ENCODE measurements around the gene RAET1E. TPM values are rescaled to one million over a fixed set of nuclear protein-coding genes. Genes with fewer than 3 reads are reported as not detected.

RAET1E gene
- total and polyA plus RNA-seq, 9 of the 15 experiments (the other 6 are each of a cell fraction or from before 2014, with no cell fraction given) = not detected

- peaks cover 13 to 74% of the 10 kb centered on the region in 2 experiments; a peak in 4 of 5 replicates for H3K27me3 ChIP-seq (ENCODE audit: control insufficient read depth in 2 of 2, insufficient read depth in 2 of 2, low read length in 2 of 2)
- ChIA-PET CTCF (ENCODE audit: low intra/inter-chr PET ratio) (no interaction called here), POLR2A (interaction anchor here (1.1 kb wide), 1 partner anchor 100 kb away, joined by 3 read pairs; no protein-coding TSS in a partner anchor)
- DNase-seq (ENCODE audit: extremely low read depth in 1 of 4, low spot score in 3 of 4) (no peak), ATAC-seq (no peak), FAIRE-seq (no peak)
- no peak overlapping the region for H3K27ac ChIP-seq (ENCODE audit: extremely low read depth, low read depth, low read length)
- no TSS peak for BruUV-seq (replicated peaks)
- H3K4me2 ChIP-seq (ENCODE audit: insufficient read depth, low read length) = no peak overlapping the region
- peaks cover 0 to 26% of the 10 kb centered on the region in 2 experiments; a peak in 3 of 5 replicates for H3K4me1 ChIP-seq (replicated peaks in 1 of 2; ENCODE audit: control insufficient read depth in 2 of 2, insufficient read depth in 2 of 2, low read length in 2 of 2)
- no peak for TF ChIP-seq SMARCA5 (IDR thresholded peaks at IDR 0.05)
- no peak for TF ChIP-seq ELF4 (CRISPR knock-in tag; IDR thresholded peaks at IDR 0.05)
- no peak for TF ChIP-seq RBBP5 (IDR thresholded peaks at IDR 0.05; ENCODE audit: borderline replicate concordance, insufficient read depth, low read length, poor library complexity, severe bottlenecking)
- TF ChIP-seq NCOR1 (IDR thresholded peaks at IDR 0.05) = no peak
- TF ChIP-seq KLF6 (CRISPR knock-in tag; IDR thresholded peaks at IDR 0.05; ENCODE audit: borderline replicate concordance) = no peak
- TF ChIP-seq TCF3 (CRISPR knock-in tag; IDR thresholded peaks at IDR 0.05) = no peak
- no peak for TF ChIP-seq HMGN3 (IDR thresholded peaks at IDR 0.05; ENCODE audit: borderline replicate concordance, extremely low read depth, insufficient read length, low read depth, low read length)
- no peak for TF ChIP-seq ZSCAN32 (CRISPR knock-in tag; IDR thresholded peaks at IDR 0.05)
- no peak for TF ChIP-seq RFX5 (IDR thresholded peaks at IDR 0.05; ENCODE audit: low read depth, low read length)
- TF ChIP-seq LCOR (CRISPR knock-in tag; IDR thresholded peaks at IDR 0.05) = no peak
- TF ChIP-seq TCFL5 (CRISPR knock-in tag; conservative IDR thresholded peaks at IDR 0.05) = no peak
- TF ChIP-seq ZNF717 (CRISPR knock-in tag; IDR thresholded peaks at IDR 0.05) = no peak
- TF ChIP-seq DPF2 (IDR thresholded peaks at IDR 0.05) = no peak
- no peak for TF ChIP-seq ATF4 (CRISPR knock-in tag; IDR thresholded peaks at IDR 0.05)
- TF ChIP-seq ZNF561 (CRISPR knock-in tag; conservative IDR thresholded peaks at IDR 0.05) = no peak
- H2AFZ ChIP-seq (ENCODE audit: low read depth, low read length) = no peak overlapping the region
- in situ Hi-C loops (cut with MboI) = loop anchor here (5.0 to 25.0 kb wide), 3 partner anchors 79 to 884 kb away; no protein-coding TSS in a partner anchor
- H4K20me1 ChIP-seq (replicated peaks; ENCODE audit: control insufficient read depth, insufficient read depth, low read length) = peaks cover 4% of the 10 kb centered on the region; the same call in 1 of the 2 replicates
- H3K36me3 ChIP-seq (ENCODE audit: control insufficient read depth, insufficient read depth, low read length) = no peaks in the 10 kb centered on the region
- H3K79me2 ChIP-seq (ENCODE audit: control insufficient read depth, insufficient read depth, low read length) = no peaks in the 10 kb centered on the region
- H3K4me3 ChIP-seq = no peak overlapping the region
- H3K9me3 ChIP-seq (replicated peaks; ENCODE audit: control insufficient read depth, insufficient read depth, low read depth, low read length) = no peaks in the 10 kb centered on the region
- 1% methylated on average over 6 of the region's 6 CpGs for WGBS (ENCODE audit: insufficient coverage, low coverage, missing lambda C conversion rate)
- intact Hi-C loops (cut with micrococcal nuclease) = no loop called here
- no peak overlapping the region for H3K9ac ChIP-seq (ENCODE audit: insufficient read depth in 1 of 2, low read depth in 2 of 2, low read length in 2 of 2)
- no peaks in the 10 kb centered on the region for H3K9me1 ChIP-seq (ENCODE audit: control insufficient read depth, insufficient read depth, low read length)
Observed at GRCh38 chr6:149921361-149921760, 23.4 kb upstream of the RAET1E start.

Data from K562 (cell line).